Activated CD8-positive, alpha-beta memory T cell treated with anti-CD3 and anti-CD28 coated beads, Interleukin-2, amount 10 ng/mL, durations not matched to agents 7 days and 5 days (primary cell): ENCODE measurements around the gene HMX2. TPM values are rescaled to one million over a fixed set of nuclear protein-coding genes. Genes with fewer than 3 reads are reported as not detected.

Experiments
- ATAC-seq: fragments of 150-1000 bp; cut with Tn5 transposase; one replicate; pipeline ENCODE4 v1.10.0; 2021; ENCODE audit warnings: moderate library complexity
- CTCF ChIA-PET: fragments of 350-600 bp; sonication (Branson Sonifier 250); formaldehyde crosslinking; loops from one replicate; lab custom pipeline; 2021; ENCODE audit warnings: antibody characterized with exemption; lab: Charles Lee
- DNase-seq: peaks from one replicate; pipeline ENCODE4 v3.0.0-alpha.2; 2020
- H3K27ac Mint-ChIP-seq: one replicate; pipeline ENCODE4 v1.8.0; 2021; ENCODE audit warnings: mild to moderate bottlenecking, mixed read lengths
- H3K27me3 Mint-ChIP-seq: one replicate; pipeline ENCODE4 v1.8.0; 2021; ENCODE audit warnings: mixed read lengths
- H3K36me3 Mint-ChIP-seq: one replicate; pipeline ENCODE4 v1.8.0; 2021; ENCODE audit warnings: mild to moderate bottlenecking, mixed read lengths
- H3K4me1 Mint-ChIP-seq: one replicate; pipeline ENCODE4 v1.8.0; 2021; ENCODE audit warnings: mixed read lengths
- H3K4me3 Mint-ChIP-seq: one replicate; pipeline ENCODE4 v1.8.0; 2021; ENCODE audit warnings: mild to moderate bottlenecking, moderate library complexity, mixed read lengths
- H3K9me3 Mint-ChIP-seq: one replicate; pipeline ENCODE4 v1.8.0; 2022; ENCODE audit warnings: low read depth, mixed read lengths
- total RNA-seq, 2 experiments: library from RNA; stranded (reverse); gene quantifications; one replicate each; pipeline ENCODE4 v1.2.3, GENCODE V29; 2021

HMX2 gene
- total RNA-seq, 2 experiments from 2014 or later = not detected

DNA sequence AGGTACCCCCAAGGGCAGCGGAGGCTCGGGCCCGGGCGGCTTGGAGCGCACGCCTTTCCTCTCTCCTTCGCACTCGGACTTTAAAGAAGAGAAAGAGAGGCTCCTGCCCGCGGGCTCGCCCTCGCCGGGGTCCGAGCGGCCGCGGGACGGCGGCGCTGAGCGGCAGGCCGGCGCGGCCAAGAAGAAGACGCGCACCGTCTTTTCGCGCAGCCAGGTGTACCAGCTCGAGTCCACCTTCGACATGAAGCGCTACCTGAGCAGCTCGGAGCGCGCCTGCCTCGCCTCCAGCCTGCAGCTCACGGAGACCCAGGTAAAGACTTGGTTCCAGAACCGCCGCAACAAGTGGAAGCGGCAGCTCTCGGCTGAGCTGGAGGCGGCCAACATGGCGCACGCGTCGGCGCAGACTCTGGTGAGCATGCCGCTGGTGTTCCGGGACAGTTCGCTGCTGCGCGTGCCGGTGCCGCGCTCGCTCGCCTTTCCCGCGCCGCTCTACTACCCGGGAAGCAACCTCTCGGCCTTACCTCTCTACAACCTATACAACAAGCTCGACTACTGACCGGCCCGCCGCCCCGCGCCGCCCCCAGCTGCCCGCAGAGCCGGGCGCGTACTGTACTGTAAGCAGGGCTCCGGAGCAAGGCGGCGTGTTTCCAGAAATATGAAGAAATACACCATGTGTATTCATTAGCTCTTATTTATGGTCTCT, 1.8 kb downstream of the HMX2 start:
- Mint-ChIP-seq H3K4me3 (peak overlapping the region; percentile 62), H3K27ac (peak overlapping the region; percentile 28), H3K4me1 (peaks cover 53% of the 10 kb centered on the region), H3K9me3 (no peaks in the 10 kb centered on the region), H3K36me3 (peaks cover 8% of the 10 kb centered on the region), H3K27me3 (peaks cover 55% of the 10 kb centered on the region)
- ATAC-seq = no peak
- no peak for DNase-seq
- CTCF ChIA-PET = interaction anchor here (1.2 to 3.9 kb wide), 4 partner anchors 11 to 107 kb away, joined by 3 to 26 read pairs (median 14); no protein-coding TSS in a partner anchor

DNA sequence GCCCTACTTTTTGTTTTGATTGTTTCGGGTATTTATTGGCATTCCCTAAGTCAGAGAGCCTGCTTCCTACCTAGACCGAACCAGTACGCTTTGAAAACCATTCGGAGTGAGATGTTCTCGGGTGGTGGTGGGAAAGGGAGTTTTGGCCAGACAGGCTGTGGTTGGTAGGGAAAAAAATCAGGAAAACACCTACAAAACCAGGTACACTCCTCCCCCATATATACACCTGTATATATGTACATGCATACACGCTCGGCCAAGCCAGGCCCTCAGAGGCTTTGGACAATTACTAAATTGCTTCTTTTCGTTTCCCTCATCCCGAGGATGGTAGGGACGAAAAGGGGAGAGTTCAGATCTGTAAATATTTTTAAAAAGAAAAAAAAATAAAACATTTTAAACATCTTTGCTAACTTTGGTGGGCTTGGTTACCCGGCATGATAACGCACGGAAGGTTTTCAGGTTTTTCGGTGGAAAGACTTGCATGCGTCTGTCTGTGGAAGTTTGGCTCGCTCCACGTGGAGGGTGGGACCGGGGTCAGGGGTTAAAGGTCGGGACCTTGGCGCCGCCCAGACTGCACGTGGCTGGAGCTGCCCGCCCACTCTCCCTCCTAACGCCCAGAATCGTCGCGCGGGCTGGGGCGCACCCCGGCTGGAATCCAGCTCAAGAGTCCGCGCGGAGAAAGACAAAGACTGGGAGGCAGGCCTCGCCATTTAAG, 2.5 kb downstream of the HMX2 start:
- CTCF ChIA-PET = interaction anchor here (1.0 to 3.9 kb wide), 3 partner anchors 11 to 62 kb away, joined by 3 to 26 read pairs (median 25); no protein-coding TSS in a partner anchor
- peak overlapping the region; percentile 62 for H3K4me3 Mint-ChIP-seq
- H3K27ac Mint-ChIP-seq = no peak overlapping the region
- H3K27me3 Mint-ChIP-seq = peaks cover 48% of the 10 kb centered on the region
- H3K4me1 Mint-ChIP-seq = peaks cover 48% of the 10 kb centered on the region
- H3K9me3 Mint-ChIP-seq = no peaks in the 10 kb centered on the region
- ATAC-seq = no peak
- DNase-seq = no peak
- H3K36me3 Mint-ChIP-seq = peaks cover 15% of the 10 kb centered on the region

DNA sequence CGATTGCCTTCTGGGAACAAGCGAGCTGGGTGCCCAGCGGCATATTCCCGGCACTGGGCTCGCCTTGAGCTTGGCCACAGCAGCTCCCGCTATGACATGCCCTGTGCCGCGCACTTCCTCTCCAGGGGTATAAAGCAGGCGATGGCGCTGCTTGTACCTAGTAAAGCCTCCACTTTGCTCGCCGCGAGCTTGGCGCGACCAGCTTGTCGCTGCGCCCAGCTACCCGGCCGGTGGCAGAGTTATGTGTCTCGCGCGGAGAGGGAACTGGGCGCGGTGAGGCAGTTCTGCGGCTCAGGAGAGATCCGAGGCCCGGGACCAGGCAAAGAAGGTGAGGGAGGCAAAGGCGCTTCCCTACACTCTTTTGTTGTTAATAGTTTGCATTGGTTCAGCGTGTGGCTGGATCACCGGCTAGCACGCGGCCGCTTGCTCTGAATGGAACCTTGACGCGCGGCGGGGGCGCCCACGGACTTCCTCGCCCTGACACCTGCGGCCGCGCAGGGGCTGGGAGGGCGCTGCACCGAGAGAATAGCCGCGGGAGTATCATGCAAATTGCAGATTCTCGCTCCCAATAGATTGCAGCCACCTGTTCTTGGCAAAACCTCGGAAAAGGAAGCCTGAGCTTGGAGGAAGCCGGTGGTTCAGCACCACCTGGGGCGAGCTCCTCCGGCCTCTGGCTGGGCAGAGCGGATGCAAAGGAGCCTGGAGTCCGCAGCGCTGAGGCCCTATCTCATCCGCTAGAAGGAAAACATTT, 3.2 kb downstream of the HMX2 start:
- H3K27ac Mint-ChIP-seq = no peak overlapping the region
- CTCF ChIA-PET = interaction anchor here (1.0 to 3.9 kb wide), 3 partner anchors 12 to 61 kb away, joined by 3 to 26 read pairs (median 25); no protein-coding TSS in a partner anchor
- DNase-seq (no peak), ATAC-seq (no peak)
- H3K27me3 Mint-ChIP-seq = peaks cover 41% of the 10 kb centered on the region
- H3K4me1 Mint-ChIP-seq = peaks cover 48% of the 10 kb centered on the region
- peak overlapping the region; percentile 48 for H3K4me3 Mint-ChIP-seq
- no peaks in the 10 kb centered on the region for H3K9me3 Mint-ChIP-seq
- peaks cover 21% of the 10 kb centered on the region for H3K36me3 Mint-ChIP-seq

DNA sequence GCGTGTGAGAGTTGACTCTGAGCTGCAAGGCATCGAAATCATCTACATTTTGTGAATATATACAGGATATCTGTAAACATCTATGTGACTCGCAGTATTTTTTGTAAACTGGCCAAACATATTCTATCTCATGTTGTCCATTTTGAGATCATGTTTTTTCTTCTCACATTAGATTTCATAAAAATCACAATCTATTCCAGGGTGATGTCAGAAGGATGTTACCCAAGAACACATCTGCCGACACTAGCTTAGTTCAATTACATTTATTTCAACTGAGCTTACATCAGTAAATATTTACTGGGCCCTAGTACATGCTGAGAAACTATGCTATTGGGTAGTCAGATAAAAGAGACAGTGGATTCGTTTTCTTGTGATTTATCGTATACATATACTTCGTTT, 3.8 kb downstream of the HMX2 start:
- no peaks in the 10 kb centered on the region for H3K9me3 Mint-ChIP-seq
- DNase-seq (no peak), ATAC-seq (no peak)
- no peak overlapping the region for H3K27ac Mint-ChIP-seq
- peaks cover 51% of the 10 kb centered on the region for H3K4me1 Mint-ChIP-seq
- peaks cover 26% of the 10 kb centered on the region for H3K36me3 Mint-ChIP-seq
- CTCF ChIA-PET = interaction anchor here (3.7 to 3.9 kb wide), 2 partner anchors 13 to 19 kb away, joined by 25 to 26 read pairs; no protein-coding TSS in a partner anchor
- H3K27me3 Mint-ChIP-seq = peaks cover 37% of the 10 kb centered on the region
- peak overlapping the region; percentile 35 for H3K4me3 Mint-ChIP-seq

DNA sequence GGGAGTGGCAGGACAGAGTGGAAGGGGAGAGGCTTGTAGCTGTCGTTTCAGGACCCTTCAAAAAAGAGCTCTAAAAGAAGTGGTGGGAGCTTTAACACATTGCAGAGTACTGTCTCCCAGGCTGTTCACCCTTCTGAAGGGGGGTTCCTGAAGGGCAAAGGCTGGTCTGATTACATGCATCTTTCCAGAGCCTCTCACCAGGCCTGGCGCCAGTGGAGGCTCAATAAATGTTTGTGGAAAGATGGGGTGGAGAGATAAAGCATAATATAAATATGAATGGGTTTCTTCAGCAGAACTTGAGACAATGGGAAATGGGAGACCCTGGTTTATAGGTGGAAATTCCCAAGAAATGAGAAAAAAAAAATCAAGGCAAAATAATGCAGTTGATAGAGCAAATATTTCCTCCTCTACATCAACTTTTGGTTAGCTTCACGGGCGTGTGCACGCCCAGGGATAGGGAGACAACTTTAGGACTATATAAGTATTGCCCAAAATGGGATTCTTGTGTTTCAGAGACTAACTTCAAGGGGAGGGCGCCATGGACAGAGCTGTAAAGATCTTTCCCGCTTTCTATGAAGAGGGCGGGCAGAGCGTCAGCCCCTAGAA, 5.7 kb downstream of the HMX2 start:
- no peaks in the 10 kb centered on the region for H3K9me3 Mint-ChIP-seq
- H3K4me3 Mint-ChIP-seq = peak overlapping the region; percentile 98
- CTCF ChIA-PET = interaction anchor here (0.6 to 1.5 kb wide), 6 partner anchors 9 to 173 kb away, joined by 3 to 5 read pairs (median 3); partner anchors contain the start of gene PSTK
- H3K27me3 Mint-ChIP-seq = peaks cover 28% of the 10 kb centered on the region
- DNase-seq = no peak
- no peak for ATAC-seq
- H3K27ac Mint-ChIP-seq = peak overlapping the region; percentile 100
- peaks cover 66% of the 10 kb centered on the region for H3K4me1 Mint-ChIP-seq
- peaks cover 44% of the 10 kb centered on the region for H3K36me3 Mint-ChIP-seq

DNA sequence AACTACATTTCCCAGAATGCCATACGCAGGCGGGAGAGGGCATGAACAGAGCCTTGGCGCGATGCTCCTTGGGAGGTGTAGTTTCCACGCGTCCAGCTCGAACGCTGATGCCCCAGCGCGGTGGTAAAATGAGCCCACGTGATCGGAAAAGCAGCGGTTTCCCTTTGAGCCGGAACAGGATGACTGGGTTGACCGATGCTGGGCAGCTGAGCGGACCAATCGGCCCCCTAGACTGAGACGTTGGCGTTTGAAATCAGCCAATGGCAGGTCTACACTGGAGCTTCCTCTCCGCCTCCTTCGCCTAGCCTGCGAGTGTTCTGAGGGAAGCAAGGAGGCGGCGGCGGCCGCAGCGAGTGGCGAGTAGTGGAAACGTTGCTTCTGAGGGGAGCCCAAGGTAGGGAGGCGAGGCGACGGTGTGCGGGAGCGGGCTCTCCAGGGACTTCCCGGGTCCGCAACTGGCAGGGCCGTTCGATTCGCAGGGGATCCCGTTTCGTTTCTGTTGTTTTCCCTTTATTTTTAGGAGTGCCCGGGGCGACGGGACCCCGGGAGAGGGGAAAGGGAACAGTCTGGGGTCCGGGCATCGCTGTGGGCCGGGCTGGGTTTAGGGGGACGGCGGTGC, 6.3 kb downstream of the HMX2 start, which contains the start of gene BUB3:
TSS of gene BUB3 (plus strand) at position 311 of the 619 bp plus-strand sequence. CDS start 516 bp downstream, outside the sequence.
- H3K27me3 Mint-ChIP-seq = peaks cover 22% of the 10 kb centered on the region
- CTCF ChIA-PET = interaction anchor here (0.6 to 1.5 kb wide), 5 partner anchors 10 to 174 kb away, joined by 3 to 5 read pairs (median 3); partner anchors contain the start of gene PSTK
- H3K4me1 Mint-ChIP-seq = peaks cover 65% of the 10 kb centered on the region
- peak; percentile 94 for ATAC-seq
- peak within 1 kb of the TSS; percentile 100 for H3K27ac Mint-ChIP-seq
- H3K9me3 Mint-ChIP-seq = no peaks in the 10 kb centered on the region
- peak; percentile 98 for DNase-seq
- peaks cover 46% of the 10 kb centered on the region for H3K36me3 Mint-ChIP-seq
- H3K4me3 Mint-ChIP-seq = peak within 1 kb of the TSS; percentile 98

DNA sequence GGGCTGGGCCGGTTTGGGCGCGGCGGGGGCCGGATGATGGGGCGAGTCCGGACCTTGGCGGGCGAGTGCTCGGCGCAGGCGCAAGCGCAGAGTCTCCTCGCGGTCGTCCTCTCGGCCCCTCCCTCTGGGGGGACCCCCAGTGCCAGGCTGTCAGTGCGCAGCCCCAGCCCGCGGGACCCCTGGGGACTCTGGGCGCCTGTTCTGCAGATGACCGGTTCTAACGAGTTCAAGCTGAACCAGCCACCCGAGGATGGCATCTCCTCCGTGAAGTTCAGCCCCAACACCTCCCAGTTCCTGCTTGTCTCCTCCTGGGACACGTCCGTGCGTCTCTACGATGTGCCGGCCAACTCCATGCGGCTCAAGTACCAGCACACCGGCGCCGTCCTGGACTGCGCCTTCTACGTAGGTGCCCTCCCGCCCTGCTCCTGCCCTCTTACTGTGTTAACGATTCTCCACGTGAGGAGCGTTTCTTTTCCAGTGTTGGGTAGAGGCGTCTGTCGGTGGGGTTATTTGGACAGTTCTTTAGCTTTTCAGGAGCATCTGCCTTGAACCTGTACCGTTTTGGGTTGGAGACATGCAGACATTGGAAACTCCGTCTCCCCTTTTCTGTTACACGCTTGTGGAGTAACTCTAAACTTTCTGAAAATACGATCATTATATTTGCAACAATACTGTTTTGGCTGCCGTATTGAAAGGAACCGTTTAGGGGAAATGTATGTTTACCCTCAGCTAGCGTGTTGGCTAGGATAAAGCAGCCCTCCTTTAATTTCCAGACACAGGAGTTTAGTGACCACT, 7.0 kb downstream of the HMX2 start:
- Mint-ChIP-seq H3K9me3 (no peaks in the 10 kb centered on the region), H3K27me3 (peaks cover 18% of the 10 kb centered on the region), H3K4me1 (peaks cover 70% of the 10 kb centered on the region), H3K36me3 (peaks cover 49% of the 10 kb centered on the region), H3K27ac (peak overlapping the region; percentile 100), H3K4me3 (peak overlapping the region; percentile 98)
- CTCF ChIA-PET = interaction anchor here (1.5 to 1.6 kb wide), 2 partner anchors 10 to 87 kb away, joined by 3 read pairs; no protein-coding TSS in a partner anchor
- peak; percentile 78 for DNase-seq
- peak; percentile 60 for ATAC-seq

DNA sequence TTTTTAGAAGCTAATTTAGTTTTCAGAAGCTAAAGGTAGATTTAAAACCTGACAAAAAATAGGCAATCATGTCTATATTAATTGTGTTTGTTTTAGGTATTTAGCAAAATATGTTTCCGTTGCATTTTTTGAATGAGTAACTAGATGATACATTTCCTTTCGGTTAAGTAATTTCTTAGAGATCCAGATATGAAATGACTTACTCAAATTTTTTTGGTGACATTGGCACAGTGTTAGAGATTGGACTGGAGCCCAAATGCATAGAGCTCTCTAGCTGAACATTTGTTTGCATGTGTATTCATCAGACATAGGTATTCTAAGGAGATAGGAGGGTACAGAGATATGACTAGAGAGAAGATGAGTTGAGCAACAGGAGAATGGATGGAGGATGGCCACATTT, 8.1 kb downstream of the HMX2 start:
- H3K4me3 Mint-ChIP-seq = peak overlapping the region; percentile 98
- peak overlapping the region; percentile 100 for H3K27ac Mint-ChIP-seq
- H3K4me1 Mint-ChIP-seq = peaks cover 72% of the 10 kb centered on the region
- CTCF ChIA-PET = interaction anchor here (1.1 to 1.6 kb wide), 3 partner anchors 9 to 254 kb away, joined by 3 to 4 read pairs (median 3); no protein-coding TSS in a partner anchor
- peaks cover 7% of the 10 kb centered on the region for H3K27me3 Mint-ChIP-seq
- H3K9me3 Mint-ChIP-seq = no peaks in the 10 kb centered on the region
- H3K36me3 Mint-ChIP-seq = peaks cover 59% of the 10 kb centered on the region
- no peak for DNase-seq
- no peak for ATAC-seq

DNA sequence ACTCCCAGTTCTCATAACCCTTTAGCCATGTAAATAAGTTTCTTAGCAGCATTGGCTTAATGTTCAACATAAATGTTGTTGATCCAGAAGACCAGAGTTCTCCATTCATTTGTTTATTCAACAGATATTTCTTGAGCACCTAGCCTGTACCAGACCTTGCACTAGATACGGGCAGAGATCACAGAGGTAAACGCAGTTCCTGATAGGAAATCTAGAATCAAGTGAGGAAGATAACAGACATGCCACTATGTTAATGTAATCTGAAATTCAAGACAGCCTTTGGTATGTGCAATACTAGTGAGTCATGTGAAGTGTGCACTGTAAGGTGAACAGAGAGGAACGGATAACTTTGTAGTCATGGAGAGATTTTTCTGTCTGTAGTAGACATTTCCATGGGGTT, 9.3 kb downstream of the HMX2 start:
- H3K27ac Mint-ChIP-seq = peak overlapping the region; percentile 55
- peaks cover 68% of the 10 kb centered on the region for H3K36me3 Mint-ChIP-seq
- peaks cover 71% of the 10 kb centered on the region for H3K4me1 Mint-ChIP-seq
- peak overlapping the region; percentile 98 for H3K4me3 Mint-ChIP-seq
- ATAC-seq (no peak), DNase-seq (no peak)
- H3K27me3 Mint-ChIP-seq = no peaks in the 10 kb centered on the region
- CTCF ChIA-PET = no interaction called here
- H3K9me3 Mint-ChIP-seq = no peaks in the 10 kb centered on the region

DNA sequence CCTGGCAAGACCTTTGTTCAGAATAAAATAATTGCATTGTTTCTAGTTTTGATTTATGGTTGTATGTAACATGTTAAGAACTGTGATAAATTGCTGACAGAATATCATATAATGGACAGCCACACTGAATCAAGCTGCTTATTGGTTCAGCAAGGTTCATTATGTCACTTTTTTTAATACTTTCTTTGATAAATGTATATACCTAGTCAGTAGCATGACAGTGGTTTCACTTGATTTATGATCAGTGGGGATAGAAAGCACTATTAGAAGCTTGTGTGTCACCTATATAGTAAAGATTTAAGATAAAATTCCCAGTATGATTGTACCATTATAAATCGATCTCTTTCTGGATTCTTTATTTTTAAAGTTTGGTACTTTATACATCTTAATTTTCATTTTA, 10.7 kb downstream of the HMX2 start:
- Mint-ChIP-seq H3K27ac (peak overlapping the region; percentile 63), H3K27me3 (no peaks in the 10 kb centered on the region), H3K4me3 (peak overlapping the region; percentile 98), H3K36me3 (peaks cover 80% of the 10 kb centered on the region), H3K4me1 (peaks cover 75% of the 10 kb centered on the region), H3K9me3 (no peaks in the 10 kb centered on the region)
- DNase-seq (no peak), ATAC-seq (no peak)
- CTCF ChIA-PET = no interaction called here

DNA sequence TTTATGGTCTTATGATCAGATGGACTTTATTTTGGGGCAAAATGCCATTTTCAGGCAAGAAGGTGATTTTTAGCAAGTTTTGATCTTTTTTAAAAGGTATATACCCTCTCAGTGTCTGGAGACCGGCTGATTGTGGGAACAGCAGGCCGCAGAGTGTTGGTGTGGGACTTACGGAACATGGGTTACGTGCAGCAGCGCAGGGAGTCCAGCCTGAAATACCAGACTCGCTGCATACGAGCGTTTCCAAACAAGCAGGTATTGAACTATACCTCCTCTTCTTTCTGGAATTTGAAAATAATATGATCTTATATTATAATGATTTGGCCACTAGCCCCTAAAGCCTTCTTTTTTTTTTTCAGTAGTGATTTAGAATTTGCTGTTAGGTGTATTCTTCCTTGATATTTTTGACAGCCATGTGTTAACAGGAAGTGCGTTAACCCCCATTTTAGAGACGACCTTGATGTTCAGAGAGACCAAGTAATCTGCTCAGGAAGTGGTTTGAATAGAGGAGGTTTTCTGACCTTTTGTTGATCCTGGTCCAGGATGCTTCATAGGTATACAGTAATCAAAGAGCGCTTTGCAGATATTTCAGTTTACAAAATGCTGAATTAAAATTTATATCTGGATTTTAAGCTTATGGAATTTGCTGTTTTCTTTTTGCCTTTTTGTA, 12.5 kb downstream of the HMX2 start:
- ATAC-seq = peak; percentile 86
- Mint-ChIP-seq H3K4me3 (peak overlapping the region; percentile 67), H3K27me3 (no peaks in the 10 kb centered on the region), H3K36me3 (peaks cover 82% of the 10 kb centered on the region), H3K4me1 (peaks cover 75% of the 10 kb centered on the region), H3K27ac (peak overlapping the region; percentile 83), H3K9me3 (no peaks in the 10 kb centered on the region)
- CTCF ChIA-PET = no interaction called here
- DNase-seq = no peak
